ENCODE data around the gene LRRC1.
"Not testable (repeated sequence)": the region's sequence is repeated elsewhere in the genome, so short reads cannot be mapped to it uniquely, and the experiment has no call there.

LRRC1 gene

GRCh38 chr6:53793318-53794136, 1.3 kb upstream of the LRRC1 start:
- peak; percentile 91 for DNase-seq

DNA sequence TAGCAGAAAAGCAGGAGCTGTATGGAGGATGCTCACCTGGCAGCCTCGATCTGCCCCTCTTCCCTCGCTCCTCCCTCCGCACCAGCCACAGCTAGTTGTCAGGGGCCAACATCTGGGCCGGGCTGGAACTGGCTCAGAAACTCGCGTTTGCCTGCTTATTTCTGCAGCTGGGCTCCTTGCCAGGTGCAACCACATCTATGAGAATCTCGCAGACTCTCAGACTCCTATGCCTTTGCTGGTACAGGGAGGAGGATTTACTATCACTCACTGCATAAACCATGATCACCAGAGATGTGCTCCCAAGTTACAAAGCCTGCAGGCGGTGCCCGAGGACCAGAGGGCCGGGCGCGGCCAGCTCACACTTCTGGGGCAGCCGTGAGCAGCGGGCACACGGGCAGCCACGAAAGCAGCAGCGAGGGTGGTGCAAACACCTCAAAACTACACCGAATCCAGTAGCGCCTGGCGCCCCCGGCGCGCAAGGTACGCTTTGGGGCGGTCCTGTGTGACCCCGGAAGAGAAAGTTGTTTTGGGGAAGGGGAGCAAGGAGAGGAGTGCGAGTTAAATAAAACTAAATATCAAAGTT, 577 bp upstream of the LRRC1 start:
- DNase-seq, result peak; percentile 78

- no peak for DNase-seq
These were observed 516 bp downstream of the LRRC1 start for GRCh38 chr6:53795340-53795701.

DNA sequence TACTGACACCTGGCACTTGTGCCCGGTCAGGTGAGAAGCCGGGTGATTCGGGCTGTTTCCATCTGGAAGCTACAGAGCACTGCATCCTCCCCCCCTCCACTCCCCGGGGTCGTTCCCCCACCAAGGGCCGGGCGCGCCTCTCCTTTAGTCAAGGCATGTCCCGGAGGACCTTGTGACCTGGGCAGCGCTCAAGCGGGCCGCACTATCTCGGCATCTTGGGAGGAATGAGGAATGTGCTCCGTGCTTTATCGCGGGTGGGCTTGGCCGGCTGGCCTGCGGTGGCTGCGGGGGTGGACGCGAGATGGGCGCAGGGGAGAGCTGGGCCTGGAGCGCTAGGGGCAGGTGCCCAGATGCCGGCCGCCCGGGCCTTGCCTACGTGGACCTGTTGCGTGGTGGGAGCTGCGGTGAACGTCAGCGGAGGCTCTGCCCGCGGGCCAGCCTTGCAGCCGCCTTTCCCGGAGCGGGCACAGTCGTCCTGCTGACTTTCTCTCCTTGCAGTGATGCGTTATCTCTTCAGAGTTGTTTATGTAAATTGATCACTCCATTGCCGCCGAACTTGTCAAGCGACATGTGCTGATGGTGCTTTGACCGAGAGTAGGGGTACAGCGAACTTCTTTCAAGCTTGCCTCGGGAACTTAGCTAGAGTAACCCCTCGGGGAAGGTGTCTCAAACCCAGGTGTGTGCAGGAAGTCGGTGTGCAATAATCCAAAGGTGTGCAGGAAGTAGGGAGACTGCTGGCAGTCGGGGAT, 1.1 kb downstream of the LRRC1 start:
- DNase-seq, result peak; percentile 63

DNA sequence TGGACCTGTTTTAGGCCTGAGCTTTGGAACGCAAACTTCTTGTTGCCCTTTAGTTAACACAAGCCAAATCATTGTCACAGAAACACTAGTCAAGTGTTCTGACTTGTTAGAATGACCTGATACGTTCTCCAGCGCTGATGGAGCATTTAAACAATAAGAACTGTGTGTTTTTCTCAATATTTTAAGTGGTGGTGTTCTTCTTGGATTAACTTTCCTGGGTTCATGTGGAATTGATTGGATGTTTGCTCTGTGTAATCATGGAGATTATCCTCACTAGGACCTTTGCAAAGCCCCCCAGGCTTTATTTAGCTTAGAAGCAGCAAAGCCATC, 1.6 kb downstream of the LRRC1 start:
- peak; percentile 79 for DNase-seq

DNA sequence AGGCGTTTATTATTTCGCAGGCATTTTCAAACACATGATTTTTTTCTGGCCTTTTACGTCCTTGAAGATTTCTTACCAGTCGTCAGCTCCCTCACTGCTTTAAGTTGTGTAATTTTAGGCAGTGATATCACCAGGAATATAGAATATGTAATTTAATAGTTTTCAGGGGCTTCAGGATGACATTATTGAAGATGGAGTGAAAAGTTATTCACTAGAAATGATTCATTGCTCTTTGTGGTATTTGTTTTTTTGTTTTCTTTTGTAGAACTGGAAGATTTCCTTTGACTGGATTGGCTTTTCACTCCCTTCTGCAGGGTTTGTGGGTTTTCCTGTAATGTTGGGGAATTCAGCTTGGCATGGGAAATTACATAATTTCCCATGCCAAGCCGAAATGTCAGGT, 2.0 kb downstream of the LRRC1 start:
- DNase-seq, result no peak

GRCh38 chr6:53797304-53797703, 2.5 kb downstream of the LRRC1 start:
- no peak for DNase-seq

DNA sequence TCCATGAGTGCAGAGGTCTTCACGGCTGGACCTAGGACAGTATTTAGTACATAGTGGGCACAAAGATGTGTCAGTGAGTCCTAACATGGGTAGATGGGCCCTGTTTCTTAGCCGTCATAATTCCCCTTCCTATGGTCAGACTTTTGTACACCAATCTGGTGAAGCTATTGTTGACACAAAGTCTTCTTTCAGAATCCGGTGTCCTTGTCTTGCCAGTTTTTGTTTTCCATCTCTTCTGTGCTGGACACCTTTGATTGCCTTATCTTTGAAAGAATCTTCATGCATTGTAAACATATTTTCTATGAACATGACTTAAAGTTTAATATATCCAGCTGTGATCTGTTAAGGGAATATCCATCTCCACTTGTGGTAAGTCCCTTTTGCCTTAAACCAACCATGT, 4.5 kb downstream of the LRRC1 start:
- no peak for DNase-seq

DNA sequence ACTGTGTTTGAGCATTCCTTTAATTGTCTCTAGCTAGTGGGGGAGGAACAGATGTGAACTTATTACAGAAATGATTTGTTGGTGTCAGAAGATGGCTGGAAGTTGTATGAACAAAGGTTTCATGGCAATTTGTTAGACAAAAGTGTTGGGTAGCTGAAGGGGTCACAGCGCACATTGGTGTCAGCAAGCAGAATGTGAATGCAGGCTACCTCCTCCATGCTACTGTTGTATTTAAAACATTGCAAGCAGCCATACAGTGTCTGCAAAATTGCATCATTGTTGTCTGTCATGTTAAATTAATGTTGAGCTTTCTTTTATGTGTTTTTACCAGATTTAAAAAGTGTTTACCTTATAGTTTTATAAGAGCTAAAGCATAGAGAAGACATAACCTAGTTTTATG, 6.2 kb downstream of the LRRC1 start:
- DNase-seq, result no peak

GRCh38 chr6:53802582-53802981, 7.8 kb downstream of the LRRC1 start:
- no peak for DNase-seq

DNA sequence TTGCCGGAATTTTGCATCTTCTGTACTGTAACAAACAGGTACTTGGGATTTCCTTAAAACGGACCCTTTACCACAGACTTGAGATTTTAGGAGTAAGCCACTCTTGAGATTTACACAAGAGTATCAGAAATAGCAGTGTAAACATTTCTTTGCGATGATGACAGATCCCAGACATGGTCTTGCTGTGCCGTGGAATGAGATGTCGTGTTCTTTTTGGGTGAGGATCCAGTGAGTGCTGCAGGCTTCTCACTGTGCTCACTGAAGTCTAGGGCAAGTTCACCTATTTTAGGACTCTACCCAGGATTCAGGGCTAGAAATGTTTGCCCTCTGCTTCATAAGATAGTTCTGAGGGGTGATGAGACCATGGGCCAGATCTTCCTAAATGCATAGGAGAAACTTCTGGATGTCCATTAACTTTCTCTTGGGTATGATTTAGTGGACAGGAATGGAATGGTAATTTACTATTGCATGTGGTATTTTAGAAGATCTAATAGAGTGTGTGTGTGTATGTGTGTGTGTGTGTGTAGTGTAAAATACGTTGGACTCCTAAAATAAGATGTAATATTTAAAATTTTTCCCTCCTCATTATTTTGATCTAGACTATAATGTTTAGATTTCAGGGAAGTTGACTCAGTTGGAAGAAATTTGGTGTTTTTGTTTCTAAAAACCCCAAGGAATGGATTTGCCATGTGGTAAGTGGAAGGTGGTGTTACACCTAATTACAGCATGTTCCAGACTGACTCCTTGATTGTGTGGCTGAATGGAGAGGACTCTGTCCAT, 8.5 kb downstream of the LRRC1 start:
- DNase-seq, result no peak

- no peak for DNase-seq
These were observed 10.2 kb downstream of the LRRC1 start for GRCh38 chr6:53805016-53805415.

- peak; percentile 39 for DNase-seq
These were observed 10.9 kb downstream of the LRRC1 start for GRCh38 chr6:53805725-53806124.

GRCh38 chr6:53807606-53808005, 12.8 kb downstream of the LRRC1 start:
- not testable (repeated sequence) for DNase-seq

- DNase-seq, result no peak
These were observed 13.6 kb downstream of the LRRC1 start for GRCh38 chr6:53808302-53808881.

DNA sequence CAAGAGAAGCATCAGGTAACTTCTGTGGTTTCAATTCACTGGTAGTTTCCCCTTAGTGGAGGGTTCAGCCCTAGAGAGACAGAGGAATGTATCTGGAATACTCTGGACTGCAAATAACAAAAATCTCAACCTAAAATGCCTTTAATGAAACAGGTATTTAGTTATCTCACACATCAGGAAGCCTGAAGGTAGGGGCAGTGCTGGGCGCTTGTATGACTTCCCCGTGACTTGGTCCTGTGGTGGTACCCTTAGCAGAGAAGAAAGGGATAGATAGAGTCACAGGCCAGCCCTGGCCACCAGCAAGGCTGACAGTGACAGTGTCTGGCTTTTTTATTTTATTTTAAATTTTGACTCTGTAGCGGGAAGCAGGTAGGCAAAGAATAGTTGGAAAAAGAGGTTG, 14.9 kb downstream of the LRRC1 start:
- DNase-seq, result no peak

- DNase-seq, result no peak
These were observed 16.3 kb downstream of the LRRC1 start for GRCh38 chr6:53811082-53811481.

DNA sequence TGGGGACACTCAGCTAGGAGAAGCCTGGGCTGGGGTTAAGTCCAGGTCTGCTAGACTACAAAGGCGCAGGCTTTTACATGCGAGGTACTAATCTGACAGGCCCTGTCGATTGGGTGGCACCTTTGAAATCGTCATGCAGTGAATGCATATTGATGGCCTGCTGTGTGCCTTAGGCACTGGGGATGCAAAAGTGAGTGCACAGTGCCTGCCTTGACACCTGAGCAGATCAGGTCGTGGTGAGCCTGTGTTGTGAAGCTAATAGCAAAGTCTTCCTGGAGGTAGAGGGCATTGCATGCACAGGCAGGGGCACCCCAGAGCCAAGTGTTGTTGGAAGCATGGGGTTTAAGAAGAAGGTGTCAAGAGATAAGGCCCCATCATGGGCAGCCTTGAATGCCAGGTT, 16.9 kb downstream of the LRRC1 start:
- DNase-seq, result no peak

DNA sequence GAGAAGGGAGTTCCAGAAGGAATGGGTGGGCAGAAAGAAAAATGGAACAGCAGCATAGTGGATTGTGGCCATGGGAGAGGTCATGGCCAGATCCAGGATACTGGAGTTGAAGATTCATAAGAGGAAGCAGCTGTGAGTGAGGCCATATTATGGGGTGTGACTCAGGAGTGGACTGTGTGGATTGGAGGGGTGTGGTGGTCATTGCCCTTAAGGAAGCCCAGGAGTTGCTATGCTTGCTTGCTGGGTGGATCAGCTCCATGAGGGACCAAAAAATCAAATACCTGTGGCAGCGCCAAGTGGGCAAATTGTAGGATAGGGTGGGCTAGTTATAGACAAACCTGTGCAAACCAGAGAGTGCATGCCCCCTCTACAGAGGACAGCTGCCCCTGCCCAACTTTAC, 18.3 kb downstream of the LRRC1 start:
- DNase-seq, result no peak

GRCh38 chr6:53813801-53814200, 19.0 kb downstream of the LRRC1 start:
- DNase-seq, result no peak

DNA sequence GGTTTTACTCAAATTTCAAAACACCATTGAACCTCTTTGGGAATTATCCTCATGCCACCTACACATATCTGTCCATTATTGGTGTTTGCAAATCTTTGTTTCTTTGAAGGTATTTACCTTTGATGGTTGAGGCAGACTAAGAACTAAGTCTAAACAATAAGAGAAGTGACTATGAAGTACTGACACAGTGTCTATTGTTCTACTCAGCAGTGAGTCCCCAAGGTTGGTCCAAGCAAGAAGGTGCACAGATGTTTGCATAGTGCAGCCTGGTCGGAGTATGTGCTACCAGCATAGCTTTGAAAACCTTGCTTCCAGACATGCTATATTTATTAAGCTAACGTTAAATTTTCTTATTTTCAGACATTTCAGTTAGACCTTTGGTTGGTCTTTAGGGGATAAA, 19.5 kb downstream of the LRRC1 start:
- no peak for DNase-seq

- no peak for DNase-seq
These were observed 20.7 kb downstream of the LRRC1 start for GRCh38 chr6:53815381-53816119.
